Ishikawa (cell line): ENCODE measurements around the gene STRN4.

Source experiments
- CEBPB ChIP-seq: IDR thresholded peaks from 2 replicates; pipeline ENCODE4 v1.6.1; 2012
- CREB1 ChIP-seq: IDR thresholded peaks from 2 replicates; pipeline ENCODE4 v1.6.1; 2012; ENCODE audit warnings: low read depth
- EGR1 ChIP-seq: IDR thresholded peaks from 2 replicates; pipeline ENCODE4 v1.6.1; 2012
- EP300 ChIP-seq: IDR thresholded peaks from 2 replicates; pipeline ENCODE4 v1.6.1; 2012; ENCODE audit warnings: borderline replicate concordance
- FOXM1 ChIP-seq: IDR thresholded peaks from 2 replicates; pipeline ENCODE4 v1.6.1; 2012; ENCODE audit warnings: low read depth, borderline replicate concordance
- MAX ChIP-seq: IDR thresholded peaks from 2 replicates; pipeline ENCODE4 v1.6.1; 2012
- NFIC ChIP-seq: IDR thresholded peaks from 2 replicates; pipeline ENCODE4 v1.6.1; 2012
- RAD21 ChIP-seq: IDR thresholded peaks from 2 replicates; pipeline ENCODE4 v1.6.1; 2012; ENCODE audit warnings: low read depth
- REST ChIP-seq: IDR thresholded peaks from 2 replicates; pipeline ENCODE4 v1.6.1; 2012; ENCODE audit warnings: low read depth, mild to moderate bottlenecking
- TAF1 ChIP-seq: IDR thresholded peaks from 2 replicates; pipeline ENCODE4 v1.6.1; 2012; ENCODE audit warnings: low read depth, mild to moderate bottlenecking
- TCF12 ChIP-seq: IDR thresholded peaks from 2 replicates; pipeline ENCODE4 v1.6.1; 2012; ENCODE audit warnings: low read depth
- TEAD4 ChIP-seq: IDR thresholded peaks from 2 replicates; pipeline ENCODE4 v1.6.1; 2012
- USF1 ChIP-seq: IDR thresholded peaks from 2 replicates; pipeline ENCODE4 v1.6.1; 2012
- YY1 ChIP-seq: IDR thresholded peaks from 2 replicates; pipeline ENCODE4 v1.6.1; 2012; ENCODE audit warnings: low read depth
- ZBTB7A ChIP-seq: IDR thresholded peaks from 2 replicates; pipeline ENCODE4 v1.6.1; 2012; ENCODE audit warnings: low read depth

The STRN4 gene

GRCh38 chr19:46731007-46731501, 15.2 kb downstream of the STRN4 start:
- no peak for TF ChIP-seq USF1
- TF ChIP-seq FOXM1 = no peak
- TF ChIP-seq CREB1 = no peak
- TF ChIP-seq RAD21 = no peak
- TF ChIP-seq EP300 = no peak
- no peak for TF ChIP-seq CEBPB
- no peak for TF ChIP-seq TEAD4

- no peak for TF ChIP-seq REST
- no peak for TF ChIP-seq ZBTB7A
- TF ChIP-seq RAD21 = no peak
- TF ChIP-seq CEBPB = no peak
- no peak for TF ChIP-seq EGR1
- no peak for TF ChIP-seq TAF1
- no peak for TF ChIP-seq EP300
- TF ChIP-seq YY1 = no peak
- no peak for TF ChIP-seq CREB1
- no peak for TF ChIP-seq TEAD4
- no peak for TF ChIP-seq USF1
- TF ChIP-seq MAX = no peak
Observed at GRCh38 chr19:46730595-46730994, 15.7 kb downstream of the STRN4 start.

GRCh38 chr19:46730187-46730586, 16.1 kb downstream of the STRN4 start:
- TF ChIP-seq MAX = no peak
- no peak for TF ChIP-seq EP300
- TF ChIP-seq FOXM1 = no peak
- TF ChIP-seq ZBTB7A = no peak
- no peak for TF ChIP-seq EGR1
- TF ChIP-seq USF1 = no peak
- no peak for TF ChIP-seq CREB1
- TF ChIP-seq CEBPB = no peak
- TF ChIP-seq TCF12 = no peak
- no peak for TF ChIP-seq NFIC
- no peak for TF ChIP-seq TAF1
- no peak for TF ChIP-seq YY1

GRCh38 chr19:46729696-46730095, 16.6 kb downstream of the STRN4 start:
- TF ChIP-seq TCF12 (no peak), EP300 (no peak), ZBTB7A (no peak), REST (no peak), CREB1 (no peak), RAD21 (no peak), CEBPB (no peak), EGR1 (no peak), YY1 (no peak), NFIC (no peak), USF1 (no peak), FOXM1 (no peak), MAX (no peak), TEAD4 (no peak)

- TF ChIP-seq YY1 (no peak), TEAD4 (no peak), RAD21 (peak; percentile 42; the same call in 1 of the 2 replicates), TAF1 (no peak), CREB1 (no peak)
Observed at GRCh38 chr19:46728693-46729339, 17.4 kb downstream of the STRN4 start.
